ENCODE measurements around the gene ATAD5.
"Not testable (repeated sequence)": the region's sequence is repeated elsewhere in the genome, so short reads cannot be mapped to it uniquely, and the experiment has no call there.

ATAD5 gene

GRCh38 chr17:30915833-30916611, 84.3 kb downstream of the ATAD5 start:
- no peak for DNase-seq (ENCODE audit: low spot score)

GRCh38 chr17:30917050-30917449, 85.3 kb downstream of the ATAD5 start:
- no peak for DNase-seq (ENCODE audit: low spot score)

DNA sequence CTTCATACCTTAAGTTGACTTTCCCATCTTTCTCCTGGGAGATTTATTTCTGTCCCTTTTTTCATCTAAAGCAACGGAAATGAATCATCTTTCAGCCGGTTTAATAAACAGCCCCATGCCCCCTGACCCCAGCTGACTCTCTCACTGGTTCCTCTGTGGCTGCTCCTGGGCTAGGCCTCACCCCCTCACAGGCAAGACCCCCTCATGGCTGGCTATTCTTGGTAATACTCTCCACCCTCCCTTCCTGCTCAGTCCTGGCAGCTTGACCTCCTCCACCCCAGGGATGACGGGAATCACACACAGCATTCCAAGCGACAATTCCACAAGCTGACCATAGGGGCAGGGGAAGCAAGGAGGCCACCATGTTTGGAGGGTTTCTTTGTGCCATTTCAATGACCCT, 88.5 kb downstream of the ATAD5 start:
- DNase-seq (ENCODE audit: low spot score) = no peak

DNA sequence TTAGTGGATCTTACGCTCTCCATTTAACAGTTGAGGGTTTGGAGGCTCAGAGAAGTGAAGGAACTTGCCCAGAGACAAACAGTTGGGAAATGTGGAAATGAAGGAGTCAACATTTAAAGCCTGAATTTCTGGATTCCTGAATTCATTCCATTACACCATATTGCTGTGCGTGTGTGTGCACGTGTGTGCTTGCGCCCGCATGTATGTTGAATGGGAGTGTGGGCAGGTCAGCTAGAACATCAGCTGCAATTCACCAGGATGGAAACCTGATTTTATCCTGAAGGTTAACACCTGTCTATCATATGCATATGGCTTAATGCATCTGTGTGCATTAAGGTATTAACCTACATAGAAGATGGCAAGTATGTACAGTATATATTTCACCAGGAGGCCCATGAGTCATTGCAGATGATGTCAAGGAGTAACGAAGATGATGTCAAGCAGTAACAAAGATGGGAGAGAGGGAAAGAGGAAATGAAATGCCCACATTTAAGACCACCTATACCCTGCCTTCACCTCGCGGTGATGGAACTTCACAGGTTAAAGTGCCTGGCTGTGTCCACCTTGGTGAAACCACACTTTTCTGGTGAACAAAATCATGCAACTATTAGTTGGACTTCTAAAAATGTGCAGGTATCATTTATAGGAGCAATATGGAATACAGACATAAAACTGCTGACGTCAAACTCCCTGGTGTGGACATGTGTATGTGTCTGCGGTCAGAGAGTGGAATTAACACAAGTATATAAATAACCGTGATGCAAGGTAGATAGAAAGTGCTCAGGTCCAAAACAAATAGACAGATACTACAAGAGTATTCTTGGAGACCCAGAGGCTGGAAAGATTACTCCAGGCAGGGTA, 89.1 kb downstream of the ATAD5 start:
- no peak for DNase-seq (ENCODE audit: low spot score)

- peak; percentile 53 for DNase-seq (ENCODE audit: low spot score)
These were observed 89.9 kb downstream of the ATAD5 start, which contains the start of gene ADAP2 for GRCh38 chr17:30921544-30922196. ADAP2 (plus strand) TSS chr17:30921945; CDS start chr17:30922015, 70 bp downstream.

DNA sequence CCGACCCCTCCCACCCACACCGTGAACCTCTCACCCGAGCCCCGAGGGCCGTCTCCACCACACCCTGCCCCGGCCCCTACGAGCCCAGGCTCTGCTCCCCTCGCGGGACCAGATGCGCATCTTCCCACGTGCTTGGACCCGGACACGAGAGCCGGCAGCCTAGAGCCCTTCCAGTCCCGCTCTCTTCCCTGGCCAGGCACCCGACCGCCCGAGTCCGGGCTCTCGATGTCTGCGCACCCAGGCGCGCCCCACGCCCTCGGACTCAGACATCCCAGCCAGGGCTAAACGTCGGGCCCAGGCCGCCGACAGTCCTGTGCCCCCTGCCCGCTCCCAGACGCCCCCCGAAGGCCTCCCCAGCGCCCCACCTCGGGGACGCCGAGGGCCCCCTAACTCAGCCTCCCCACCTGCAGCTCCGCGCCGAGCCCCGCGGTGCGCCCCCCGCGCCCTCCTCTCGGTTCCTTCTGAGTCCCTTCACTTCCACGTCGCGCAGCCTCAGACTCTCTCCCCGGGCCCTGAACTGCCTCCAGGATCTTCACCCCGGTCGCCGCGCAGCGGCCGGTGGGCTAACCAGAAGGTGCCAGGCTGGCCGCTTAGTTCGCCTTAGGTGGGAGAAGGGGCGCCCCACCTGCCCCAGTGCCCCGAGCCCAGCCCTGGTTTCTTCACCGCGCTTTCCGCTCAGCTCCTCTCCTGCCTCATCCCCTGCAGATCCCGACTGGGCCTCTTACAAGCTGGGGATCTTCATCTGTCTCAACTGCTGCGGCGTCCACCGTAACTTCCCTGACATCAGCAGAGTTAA, 90.7 kb downstream of the ATAD5 start:
- no peak for DNase-seq (ENCODE audit: low spot score)

- DNase-seq (ENCODE audit: low spot score) = no peak
These were observed 92.6 kb downstream of the ATAD5 start for GRCh38 chr17:30924341-30924740.

DNA sequence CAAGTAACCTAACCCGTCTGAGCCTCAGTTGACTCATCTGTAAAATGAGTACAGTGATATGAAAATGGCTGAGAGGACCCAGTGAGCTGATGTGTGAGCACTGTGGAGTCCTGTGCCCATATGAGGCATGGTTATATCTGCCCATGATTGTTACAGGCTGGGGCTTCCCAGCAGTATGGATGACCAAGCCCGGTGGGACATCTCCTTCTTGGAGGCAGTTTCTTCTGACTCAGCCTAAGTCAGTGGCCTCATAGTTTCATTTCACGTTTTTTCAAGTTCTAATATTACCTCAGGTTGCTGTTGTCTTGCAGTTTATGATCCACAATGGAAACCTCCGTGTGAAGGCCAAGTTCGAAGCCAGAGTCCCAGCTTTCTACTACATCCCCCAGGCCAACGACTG, 94.8 kb downstream of the ATAD5 start:
- no peak for DNase-seq (ENCODE audit: low spot score)

DNA sequence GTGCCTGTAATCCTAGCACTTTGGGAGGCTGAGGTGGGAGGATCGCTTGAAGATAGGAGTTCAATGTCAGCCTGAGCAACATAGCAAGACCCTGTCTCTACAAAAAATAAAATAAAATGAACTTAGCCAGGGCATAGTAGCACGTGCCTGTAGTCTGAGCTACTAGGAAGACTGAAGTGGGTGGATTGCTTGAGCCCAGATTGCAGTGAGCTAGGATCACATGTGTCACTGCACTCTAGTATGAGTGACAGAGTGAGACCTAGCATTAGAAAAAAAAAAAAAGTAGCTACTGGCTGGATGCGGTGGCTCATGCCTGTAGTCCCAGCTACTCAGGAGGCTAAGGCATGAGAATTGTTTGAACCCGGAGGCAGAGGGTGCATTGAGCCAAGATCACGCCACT, 96.0 kb downstream of the ATAD5 start:
- no peak for DNase-seq (ENCODE audit: low spot score)

DNA sequence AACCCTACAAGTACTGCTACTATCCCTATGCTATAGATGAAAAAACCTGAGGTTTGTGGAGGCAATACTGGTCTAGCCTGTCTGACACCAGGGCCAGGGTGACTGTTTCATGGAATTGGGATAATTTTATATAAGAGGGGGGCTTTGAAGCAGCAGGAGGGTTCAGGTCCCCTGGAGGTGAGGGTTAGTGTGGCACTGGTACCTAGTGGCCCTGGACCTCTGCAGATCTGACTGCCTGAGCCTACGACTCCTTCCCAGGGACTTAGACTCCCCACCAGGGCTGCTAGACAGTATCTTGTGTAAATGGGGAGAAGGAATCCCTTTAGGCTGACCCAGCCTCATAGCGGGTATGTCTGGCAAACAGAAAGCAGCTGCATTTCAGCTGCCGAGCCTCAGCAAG, 96.8 kb downstream of the ATAD5 start:
- DNase-seq (ENCODE audit: low spot score) = no peak

DNA sequence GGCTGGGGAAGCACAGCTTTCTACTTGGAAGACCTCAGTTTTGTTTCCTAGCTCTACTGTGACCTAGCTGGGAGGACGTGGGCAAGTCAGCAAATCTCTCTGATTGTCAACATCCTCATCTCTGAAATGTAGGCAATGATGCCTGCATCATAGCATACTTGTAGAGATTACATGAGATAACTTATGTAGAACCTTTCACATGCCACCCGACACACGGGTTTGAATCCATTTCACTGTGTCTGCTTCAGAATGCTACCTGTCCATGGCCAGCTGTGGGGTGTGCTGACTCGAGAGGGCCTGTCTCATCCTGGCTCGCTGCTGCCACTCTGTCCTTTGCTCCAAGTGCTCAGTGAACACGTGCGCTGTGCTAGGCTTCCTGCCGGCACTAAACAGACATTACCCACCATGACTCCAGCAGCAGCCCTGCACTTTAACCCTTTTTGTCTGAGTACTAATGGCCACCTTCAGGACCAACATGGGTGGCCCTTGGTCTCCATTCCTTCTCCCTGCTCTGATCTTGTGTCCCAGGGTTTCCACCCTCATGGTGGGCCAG, 97.4 kb downstream of the ATAD5 start:
- no peak for DNase-seq (ENCODE audit: low spot score)

DNA sequence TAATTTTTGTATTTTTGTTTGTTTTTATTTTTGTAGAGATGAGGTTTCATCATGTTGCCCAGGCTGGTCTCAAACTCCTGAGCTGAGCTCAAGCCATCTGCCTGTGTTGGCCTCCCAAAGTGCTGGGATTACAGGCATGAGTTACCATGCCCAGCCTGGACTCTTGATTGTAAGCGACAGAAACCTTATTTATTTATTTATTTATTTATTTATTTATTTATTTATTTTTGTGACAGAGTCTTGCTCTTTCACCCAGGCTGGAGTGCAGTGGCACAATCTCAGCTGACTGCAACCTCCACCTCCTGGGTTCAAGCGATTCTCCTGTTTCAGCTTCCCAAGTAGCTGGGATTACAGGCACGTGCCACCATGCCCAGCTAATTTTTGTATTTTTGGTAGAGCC, 98.1 kb downstream of the ATAD5 start:
- DNase-seq (ENCODE audit: low spot score) = not testable (repeated sequence)

DNA sequence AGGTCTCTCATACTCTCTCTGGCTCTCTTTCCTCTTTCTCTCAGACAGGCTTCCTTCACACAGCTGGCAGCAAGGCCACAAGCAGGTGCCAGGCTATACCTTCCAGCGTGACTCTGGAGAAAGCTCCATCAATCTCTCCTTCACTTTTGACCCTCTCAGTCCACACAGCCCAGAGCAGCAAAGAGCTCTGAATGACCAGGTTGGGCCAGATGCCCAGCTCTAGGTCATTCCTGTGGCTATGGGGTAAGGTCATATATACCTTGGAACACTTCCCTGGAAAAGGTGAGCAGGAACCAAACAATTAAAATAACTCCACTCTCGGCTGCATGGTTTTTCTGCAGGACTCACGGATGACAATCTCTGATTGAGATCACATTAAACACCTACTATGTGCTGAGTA, 98.7 kb downstream of the ATAD5 start:
- no peak for DNase-seq (ENCODE audit: low spot score)

- not testable (repeated sequence) for DNase-seq (ENCODE audit: low spot score)
These were observed 99.8 kb downstream of the ATAD5 start for GRCh38 chr17:30931582-30931981.

DNA sequence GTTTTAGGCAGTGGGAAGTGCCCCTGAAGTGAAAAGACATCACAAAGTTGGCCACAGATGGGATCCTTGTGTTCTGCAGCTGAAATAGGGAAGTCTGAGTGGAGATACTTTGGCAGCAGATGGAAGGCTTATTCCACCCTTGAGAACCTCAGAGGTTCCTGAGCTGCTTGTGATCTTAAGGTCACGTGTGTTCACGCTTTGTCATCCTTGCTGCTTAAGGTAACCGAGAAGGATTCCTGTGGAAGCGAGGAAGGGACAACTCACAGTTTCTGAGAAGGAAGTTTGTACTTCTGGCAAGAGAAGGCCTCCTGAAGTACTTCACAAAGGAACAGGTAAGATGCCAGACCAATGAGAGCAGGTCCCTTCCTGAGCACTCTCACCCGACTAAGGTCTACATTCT, 102.2 kb downstream of the ATAD5 start:
- DNase-seq (ENCODE audit: low spot score) = no peak

DNA sequence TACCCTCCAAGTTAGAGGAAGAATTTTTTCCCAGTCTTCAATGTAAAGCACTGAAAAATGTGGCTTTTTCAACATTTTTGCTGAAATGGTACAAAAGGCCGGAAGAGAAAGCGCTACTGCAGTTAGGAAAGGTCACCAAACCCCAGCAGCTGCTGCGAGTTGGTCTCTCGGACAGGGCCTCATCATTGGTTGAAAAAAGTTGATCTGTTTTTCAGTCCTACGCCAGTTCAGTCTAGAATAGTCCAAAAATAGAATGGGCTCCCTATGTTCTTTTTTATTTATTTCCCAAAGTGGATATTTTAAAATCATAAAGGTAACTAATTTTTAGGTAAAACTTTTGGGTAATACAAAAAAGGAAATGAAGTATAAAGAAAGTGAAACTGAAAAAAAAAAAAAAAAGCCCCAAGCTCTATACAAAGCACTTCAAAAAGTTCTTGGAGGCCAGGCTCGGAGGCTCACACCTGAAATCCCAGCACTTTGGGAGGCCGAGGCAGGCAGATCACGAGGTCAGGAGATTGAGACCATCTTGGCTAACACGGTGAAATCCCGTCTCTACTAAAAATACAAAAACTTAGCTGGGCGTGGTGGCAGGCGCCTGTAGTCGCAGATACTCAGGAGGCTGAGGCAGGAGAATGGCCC, 107.4 kb downstream of the ATAD5 start:
- no peak for DNase-seq (ENCODE audit: low spot score)

GRCh38 chr17:30942308-30943079, 110.7 kb downstream of the ATAD5 start:
- no peak for DNase-seq (ENCODE audit: low spot score)

Measured in Ammon's horn (tissue), 1 donor.